Measurements from ENCODE around the gene MICAL2. TPM values are rescaled to one million over a fixed set of nuclear protein-coding genes. Genes with fewer than 3 reads are reported as not detected.

The MICAL2 gene
- total and polyA plus RNA-seq, 10 of the 15 experiments (the other 5 are each of a cell fraction or from before 2014, with no cell fraction given) = 0.90 to 5.6 (median 2.4) TPM

- ChIA-PET SMC1A (ENCODE audit: uncharacterized antibody, unreplicated experiment) (interaction anchor here (1.0 to 1.5 kb wide), 2 partner anchors 10 to 12 kb away, joined by 3 read pairs; no protein-coding TSS in a partner anchor), POLR2A (no interaction called here), CTCF (interaction anchor here (1.0 to 1.4 kb wide), 2 partner anchors 13 kb away, joined by 5 read pairs; no protein-coding TSS in a partner anchor), RAD21 (ENCODE audit: unreplicated experiment) (no interaction called here)
- Histone ChIP-seq H3K36me3 (ENCODE audit: control insufficient read depth in 2 of 2, insufficient read depth in 2 of 2, low read length in 1 of 2) (no peaks in the 10 kb centered on the region), H3K4me2 (ENCODE audit: control insufficient read depth, insufficient read depth) (no peak overlapping the region), H3K27me3 (replicated peaks in 1 of 2; ENCODE audit: control insufficient read depth in 2 of 2, insufficient read depth in 2 of 2, low read length in 1 of 2) (no peaks in the 10 kb centered on the region), H3K9ac (ENCODE audit: control insufficient read depth, insufficient read depth, low read length) (no peak overlapping the region), H3K27ac (ENCODE audit: control insufficient read depth, insufficient read depth) (no peak overlapping the region), H3K79me2 (ENCODE audit: control insufficient read depth, insufficient read depth, low read length) (no peaks in the 10 kb centered on the region), H4K20me1 (ENCODE audit: control insufficient read depth, insufficient read depth) (no peaks in the 10 kb centered on the region), H3K4me1 (ENCODE audit: control insufficient read depth, insufficient read depth, low read length) (no peaks in the 10 kb centered on the region; the same call in 1 of the 2 replicates), H3K9me3 (replicated peaks; ENCODE audit: control insufficient read depth, insufficient read depth, low read length) (no peaks in the 10 kb centered on the region), H3K4me3 (no peak overlapping the region), H2AFZ (ENCODE audit: control insufficient read depth, low read depth, low read length) (no peak overlapping the region)
- ATAC-seq (no peak), FAIRE-seq (no peak), DNase-seq (ENCODE audit: low read depth, low spot score) (no peak)
- in situ Hi-C loops (cut with MboI) = no loop called here
- intact Hi-C loops (cut with micrococcal nuclease; ENCODE audit: unreplicated experiment) = no loop called here
- no TSS peak for BruUV-seq (replicated peaks)
- WGBS (ENCODE audit: insufficient coverage, insufficient replicate concordance, low lambda C conversion rate, missing lambda C conversion rate) = 25% methylated on average over 2 of the region's 2 CpGs
- no peak for TF ChIP-seq MLLT1 (IDR thresholded peaks at IDR 0.05)
- TF ChIP-seq ATF7 (IDR thresholded peaks at IDR 0.05; ENCODE audit: low read depth) = no peak
- no peak for TF ChIP-seq SMAD5 (IDR thresholded peaks at IDR 0.05; ENCODE audit: low read depth)
- no peak for TF ChIP-seq RAD51 (IDR thresholded peaks at IDR 0.05)
- no peak for TF ChIP-seq POLR2A (IDR thresholded peaks at IDR 0.05; ENCODE audit: low read depth, low read length)
- TF ChIP-seq REST (IDR thresholded peaks at IDR 0.05; ENCODE audit: low read depth, low read length) = no peak
- no peak for TF ChIP-seq SREBF2 (IDR thresholded peaks at IDR 0.05; ENCODE audit: low read length)
- no peak for TF ChIP-seq ZNF207 (IDR thresholded peaks at IDR 0.05; ENCODE audit: borderline replicate concordance)
- no peak for TF ChIP-seq GATAD2B (conservative IDR thresholded peaks at IDR 0.05; ENCODE audit: low read depth)
- no peak for TF ChIP-seq RAD21 (IDR thresholded peaks at IDR 0.05; ENCODE audit: insufficient read depth, low read depth, low read length)
- no peak for TF ChIP-seq PAX8 (IDR thresholded peaks at IDR 0.05)
- no peak for TF ChIP-seq ZBTB40 (IDR thresholded peaks at IDR 0.05; ENCODE audit: borderline replicate concordance)
- no peak for TF ChIP-seq EP300 (IDR thresholded peaks at IDR 0.05; ENCODE audit: borderline replicate concordance in 1 of 2, control insufficient read depth in 1 of 2, low read depth in 2 of 2, low read length in 2 of 2)
- TF ChIP-seq TBL1XR1 (IDR thresholded peaks at IDR 0.05; ENCODE audit: low read depth, low read length) = no peak
- TF ChIP-seq POU2F2 (IDR thresholded peaks at IDR 0.05; ENCODE audit: borderline replicate concordance, low read depth, low read length) = no peak
- TF ChIP-seq POLR2AphosphoS2 (IDR thresholded peaks at IDR 0.05; ENCODE audit: low read depth, low read length) = no peak
- no peak for TF ChIP-seq ZNF24 (IDR thresholded peaks at IDR 0.05)
These were observed 1.4 kb upstream of the MICAL2 start for GRCh38 chr11:12108875-12109453.
